GM19324 (cell line): Measurements from ENCODE around the gene WDR5.
A peak's percentile ranks its signal among the peaks of the same experiment; 100 is the strongest.
"Not testable (repeated sequence)": the region's sequence is repeated elsewhere in the genome, so short reads cannot be mapped to it uniquely, and the experiment has no call there.

Source experiments
- ATAC-seq: cut with Tn5 transposase; IDR thresholded peaks from one replicate; pipeline ENCODE4 v1.9.1; 2021; ENCODE audit warnings: mild to moderate bottlenecking, moderate library complexity; ENCODE audit not compliant: unreplicated experiment, low FRiP score

Gene WDR5

DNA sequence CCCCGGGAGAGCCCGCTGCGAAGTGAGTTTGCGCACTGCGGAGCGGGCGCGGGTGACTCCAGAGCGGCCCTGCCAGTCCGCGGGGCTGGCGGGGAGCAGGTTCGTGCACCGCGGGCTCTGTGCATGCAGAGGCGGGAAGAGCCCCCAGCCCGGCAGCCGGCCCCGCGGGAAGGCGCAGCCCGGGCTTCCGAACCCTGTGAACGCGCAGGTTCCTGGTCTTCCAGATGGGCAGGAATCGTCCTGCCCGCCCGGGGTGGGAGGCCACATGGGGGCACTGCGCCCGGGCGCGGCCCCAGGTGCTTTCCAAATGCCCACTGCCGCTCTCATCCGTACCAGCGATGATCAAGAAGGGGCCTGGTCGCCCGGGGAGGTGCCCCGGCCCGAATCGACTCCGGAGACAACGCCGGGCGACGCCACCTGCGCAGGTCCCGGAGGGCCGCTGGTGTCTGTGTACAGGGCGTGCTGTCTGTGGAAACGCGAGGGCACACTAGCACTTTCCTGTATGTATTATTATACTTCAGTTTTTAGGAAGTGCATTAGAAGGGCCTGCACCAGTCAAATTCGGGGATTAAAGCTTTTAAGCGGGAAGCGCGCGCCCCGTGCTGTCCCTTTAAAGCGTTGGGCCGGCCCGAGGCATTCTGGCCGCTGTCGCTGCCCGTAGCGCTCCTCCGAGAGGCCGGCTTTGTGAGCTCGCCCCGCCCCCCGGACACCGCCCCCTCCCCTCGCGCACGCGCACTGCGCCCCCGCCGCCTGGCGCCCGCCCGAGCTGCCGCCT is at the start of gene WDR5:
WDR5 (plus strand) TSS at position 740 of the 775 bp plus-strand sequence. CDS start 3,796 bp downstream, outside the sequence.
- peak; percentile 68 for ATAC-seq

DNA sequence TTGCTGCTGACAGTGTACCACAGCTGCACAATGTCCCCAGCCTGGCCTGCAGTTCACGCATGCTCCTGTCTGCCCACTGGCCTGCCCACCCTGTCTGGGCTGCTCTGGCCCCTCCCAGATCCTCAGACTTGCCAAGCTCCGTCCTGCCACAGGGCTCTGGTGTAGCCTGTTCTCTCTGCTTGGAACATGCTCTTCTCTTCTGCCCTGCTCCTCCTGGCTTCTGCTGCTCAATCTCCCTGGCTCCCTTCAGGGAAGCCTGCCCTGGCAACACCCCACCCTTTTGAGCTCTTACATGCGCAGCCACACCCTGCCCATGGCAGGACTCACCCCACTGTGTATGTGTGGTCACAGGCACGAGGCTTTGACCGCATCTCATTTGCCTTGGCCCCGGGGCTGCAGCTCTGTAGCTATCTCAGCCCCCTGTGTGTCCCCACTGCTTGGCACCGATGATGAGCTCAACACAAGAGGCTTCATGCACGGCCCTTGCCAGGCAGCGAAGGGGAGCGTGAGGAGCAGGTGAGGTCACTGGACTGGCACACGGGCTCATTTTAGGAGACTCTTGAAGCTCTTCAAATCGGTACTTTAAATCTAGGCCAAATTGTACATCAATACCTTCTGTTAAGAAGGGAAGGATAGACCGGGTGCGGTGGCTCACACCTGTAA is 47.7 kb upstream of the WDR5 start:
- ATAC-seq = no peak

GRCh38 chr9:134089972-134090371 is 45.9 kb upstream of the WDR5 start:
- ATAC-seq = no peak

- ATAC-seq = no peak
Observed at GRCh38 chr9:134099123-134099761, 36.6 kb upstream of the WDR5 start.

DNA sequence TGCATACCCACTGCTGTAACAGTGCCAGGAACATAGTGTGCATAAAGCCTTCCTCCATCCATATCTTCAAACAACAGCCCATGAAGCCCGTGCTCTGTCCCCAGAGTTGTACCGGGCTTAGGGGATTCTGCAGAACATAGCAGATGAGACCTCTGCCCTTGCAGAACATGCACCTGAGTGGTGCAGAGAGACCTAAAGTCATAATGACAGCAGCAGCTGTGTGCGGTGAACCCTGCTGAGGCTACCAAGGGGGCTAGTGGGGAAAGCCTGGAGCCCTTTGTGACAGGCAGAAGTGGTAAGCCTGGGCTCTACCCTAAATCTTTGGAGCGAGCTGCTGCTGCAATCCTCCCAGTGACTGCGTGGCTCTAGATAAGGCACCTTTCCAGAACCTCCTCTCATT is 35.8 kb upstream of the WDR5 start:
- no peak for ATAC-seq

GRCh38 chr9:134101133-134101532 is 34.7 kb upstream of the WDR5 start:
- ATAC-seq = not testable (repeated sequence)

DNA sequence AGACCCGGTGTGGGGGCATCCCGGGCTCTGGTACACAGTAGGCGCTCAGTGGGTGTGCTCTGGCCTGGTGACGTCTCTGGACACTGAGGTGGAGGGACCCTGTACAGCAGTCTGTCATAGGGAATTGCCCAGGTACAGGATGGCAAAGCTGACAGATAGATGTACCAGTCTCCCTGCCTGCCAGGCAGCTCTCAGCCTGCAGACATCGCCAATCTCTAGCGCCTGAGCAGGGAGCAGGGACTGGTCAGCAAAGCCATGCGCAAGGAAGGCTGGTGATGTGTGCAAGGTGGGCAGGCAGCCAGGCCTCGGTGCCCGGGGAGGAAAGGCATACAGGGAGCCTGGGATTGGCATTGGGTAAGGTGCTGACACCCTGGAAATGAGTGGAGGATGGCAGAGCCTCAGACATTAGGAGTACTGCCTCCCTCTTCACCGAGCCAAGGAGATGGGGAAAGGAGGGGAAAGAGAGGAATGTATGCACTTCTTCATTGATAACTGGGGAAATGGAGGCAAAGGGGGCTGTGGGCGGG is 34.2 kb upstream of the WDR5 start:
- ATAC-seq = no peak

GRCh38 chr9:134103391-134103998 is 32.4 kb upstream of the WDR5 start:
- ATAC-seq = no peak

DNA sequence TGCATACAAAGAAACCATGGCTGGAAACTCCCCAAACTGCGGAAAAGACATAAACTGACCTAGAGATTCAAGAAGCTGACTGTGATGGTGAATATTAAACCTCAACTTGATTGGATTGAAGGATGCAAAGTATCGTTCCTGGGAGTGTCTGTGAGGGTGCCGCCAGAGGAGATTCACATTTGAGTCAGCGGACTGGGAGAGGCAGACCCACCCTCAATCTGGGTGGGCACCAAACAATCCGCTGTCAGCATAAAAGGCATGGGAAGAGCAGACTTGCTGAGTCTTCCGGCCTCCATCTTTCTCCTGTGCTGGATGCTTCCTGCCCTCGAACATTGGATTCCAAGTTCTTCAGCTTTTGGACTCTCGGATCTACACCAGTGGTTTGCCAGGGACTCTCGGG is 24.8 kb upstream of the WDR5 start:
- no peak for ATAC-seq

DNA sequence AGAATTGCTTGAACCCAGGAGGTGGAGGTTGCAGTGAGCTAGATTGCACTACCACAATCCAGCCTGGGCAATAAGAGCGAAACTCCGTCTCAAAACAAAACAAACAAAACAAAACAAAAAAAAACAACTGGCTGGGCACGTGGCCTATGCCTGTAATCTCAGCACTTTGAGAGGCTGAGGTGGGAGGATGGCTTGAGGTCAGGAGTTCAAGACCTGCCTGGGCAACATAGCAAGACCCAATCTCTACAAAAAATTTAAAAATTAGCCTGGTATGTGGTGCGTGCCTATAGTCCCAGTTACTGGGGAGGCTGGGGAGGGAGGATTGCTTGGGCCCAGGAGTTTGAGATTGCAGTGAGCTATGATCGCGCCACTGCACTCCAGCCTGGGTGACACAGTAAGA is 23.3 kb upstream of the WDR5 start:
- no peak for ATAC-seq

- not testable (repeated sequence) for ATAC-seq
Observed at GRCh38 chr9:134118972-134119371, 16.9 kb upstream of the WDR5 start.

GRCh38 chr9:134123764-134124128 is 12.1 kb upstream of the WDR5 start:
- no peak for ATAC-seq

- no peak for ATAC-seq
Observed at GRCh38 chr9:134125413-134126095, 10.3 kb upstream of the WDR5 start.

DNA sequence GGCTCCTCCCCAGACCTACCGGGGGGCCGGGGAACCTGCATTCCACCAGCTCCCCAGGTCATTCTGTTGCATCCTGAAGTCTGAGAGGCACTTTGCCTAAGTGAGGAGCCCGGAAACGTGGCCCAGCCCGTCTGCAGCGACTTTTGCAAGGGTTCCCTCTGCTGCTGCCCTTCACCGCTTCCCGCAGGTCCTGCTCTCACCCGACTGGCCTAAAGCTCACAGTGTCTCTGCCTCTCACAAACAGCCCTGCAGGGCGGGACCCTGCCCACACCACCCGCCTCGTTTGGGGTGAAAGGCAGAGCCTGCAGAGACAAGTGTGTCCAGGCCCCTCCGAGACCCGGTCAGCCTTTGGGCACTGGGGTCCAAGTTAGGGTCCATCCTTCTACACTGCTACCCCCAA is 9.5 kb upstream of the WDR5 start:
- ATAC-seq = no peak

GRCh38 chr9:134127065-134127580 is 8.8 kb upstream of the WDR5 start:
- ATAC-seq = no peak

GRCh38 chr9:134127616-134128015 is 8.3 kb upstream of the WDR5 start:
- ATAC-seq = no peak

DNA sequence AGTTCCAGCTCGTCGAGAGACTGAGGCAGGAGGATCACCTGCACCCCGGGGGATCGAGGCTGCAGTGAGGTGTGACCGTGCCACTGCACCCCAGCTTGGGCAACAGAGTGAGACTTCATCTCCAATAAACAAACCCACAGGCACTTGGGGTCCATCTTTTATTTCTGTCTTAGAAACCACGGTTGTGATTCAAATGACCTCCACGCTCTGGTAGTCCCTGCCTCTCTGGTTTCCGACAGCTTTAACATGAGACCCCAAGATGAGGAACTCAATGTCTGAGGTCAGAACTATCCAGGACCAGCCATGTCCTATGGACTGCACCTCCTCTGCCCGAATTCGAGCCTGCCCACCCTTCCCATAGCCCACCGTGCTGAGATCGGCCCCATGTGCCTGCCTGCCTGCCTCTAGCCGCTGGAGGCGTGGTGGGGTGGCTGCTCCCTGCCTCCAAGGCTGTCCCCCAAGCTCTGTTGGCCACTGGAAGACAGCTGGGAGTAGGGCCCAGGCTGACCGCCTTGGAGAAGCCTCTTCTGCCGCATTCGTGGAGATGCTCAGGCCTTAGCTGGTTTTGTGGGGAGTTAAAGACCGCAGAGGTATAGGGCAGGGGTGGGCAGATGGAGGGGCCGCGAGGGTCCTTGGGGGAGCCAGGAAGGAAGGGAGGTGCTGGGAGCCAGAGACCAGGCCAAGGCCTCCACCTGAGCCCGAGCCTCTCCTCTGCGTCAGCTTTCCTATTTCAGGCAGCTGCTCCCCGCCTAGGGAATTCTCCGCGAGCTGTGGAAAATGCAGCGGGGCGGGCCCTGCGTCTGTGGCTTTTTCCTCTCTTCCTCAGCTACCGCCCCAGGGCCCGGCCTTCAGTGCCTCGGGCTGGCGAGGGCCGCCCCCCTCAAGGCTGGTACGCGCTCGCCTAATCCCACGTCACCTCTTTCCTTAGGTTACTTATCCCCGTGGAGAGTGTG is 6.9 kb upstream of the WDR5 start:
- ATAC-seq = no peak

- no peak for ATAC-seq
Observed at GRCh38 chr9:134130503-134131375, 5.1 kb upstream of the WDR5 start.
